ENCODE results near the gene LUC7L3.
"Not testable (repeated sequence)": the region's sequence is repeated elsewhere in the genome, so short reads cannot be mapped to it uniquely, and the experiment has no call there.

LUC7L3 gene

GRCh38 chr17:50719924-50720794 is 756 bp downstream of the LUC7L3 start:
- peak overlapping the region; percentile 94 to 100 (median 97) for H3K9ac ChIP-seq
- H3K4me1 ChIP-seq, result peaks cover 26 to 45% (median 32%) of the 10 kb centered on the region in 10 experiments
- peak overlapping the region; percentile 94 to 99 (median 97) for H3K27ac ChIP-seq
- peaks cover 0 to 34% (median 27%) of the 10 kb centered on the region in 11 experiments; a peak in 17 of 22 replicates for H3K36me3 ChIP-seq
- no peaks in the 10 kb centered on the region for H3K9me3 ChIP-seq (replicated peaks in 1 of 11)
- H3K27me3 ChIP-seq, result no peaks in the 10 kb centered on the region
- no peak for TF ChIP-seq Cebpa-rat (IDR thresholded peaks at IDR 0.05)
- H4K20me1 ChIP-seq, result peaks cover 50 to 56% (median 55%) of the 10 kb centered on the region in 11 experiments
- H3K4me3 ChIP-seq, result peak overlapping the region; percentile 77 to 99 (median 94)
- peak overlapping the region; percentile 75 to 99 (median 88) for H3K4me2 ChIP-seq

- H3K36me3 ChIP-seq, result peaks cover 4 to 47% (median 38%) of the 10 kb centered on the region in 11 experiments; a peak in 18 of 22 replicates
- no peaks in the 10 kb centered on the region for H3K9me3 ChIP-seq (replicated peaks in 1 of 11)
- H3K27ac ChIP-seq, result peak overlapping the region in 10 of 11 experiments; percentile 94 to 99 (median 97); a peak in 19 of 22 replicates
- TF ChIP-seq Cebpa-rat (IDR thresholded peaks at IDR 0.05), result no peak
- peak overlapping the region; percentile 75 to 99 (median 88) for H3K4me2 ChIP-seq
- peak overlapping the region; percentile 94 to 100 (median 97) for H3K9ac ChIP-seq
- peak overlapping the region; percentile 77 to 99 (median 94) for H3K4me3 ChIP-seq
- H3K27me3 ChIP-seq, result no peaks in the 10 kb centered on the region
- H3K4me1 ChIP-seq, result peaks cover 30 to 56% (median 36%) of the 10 kb centered on the region in 10 experiments
- peaks cover 63 to 69% (median 68%) of the 10 kb centered on the region in 11 experiments for H4K20me1 ChIP-seq
These were observed 2.0 kb downstream of the LUC7L3 start for GRCh38 chr17:50721194-50722010.

- H3K27me3 ChIP-seq, result no peaks in the 10 kb centered on the region
- peak overlapping the region in 4 of 10 experiments; percentile 92 to 95 (median 94); a peak in 4 of 20 replicates for H3K4me3 ChIP-seq
- H3K36me3 ChIP-seq, result peaks cover 4 to 54% (median 44%) of the 10 kb centered on the region in 11 experiments; a peak in 18 of 22 replicates
- peaks cover 76 to 82% (median 81%) of the 10 kb centered on the region in 11 experiments for H4K20me1 ChIP-seq
- no peaks in the 10 kb centered on the region for H3K9me3 ChIP-seq (replicated peaks in 1 of 11)
- no peak for TF ChIP-seq Cebpa-rat (IDR thresholded peaks at IDR 0.05)
- H3K9ac ChIP-seq, result peak overlapping the region in 8 of 11 experiments; percentile 3 to 96 (median 24); a peak in 8 of 22 replicates
- H3K4me1 ChIP-seq, result peaks cover 33 to 68% (median 44%) of the 10 kb centered on the region in 10 experiments
- H3K27ac ChIP-seq, result no peak overlapping the region
- H3K4me2 ChIP-seq, result peak overlapping the region; percentile 75 to 99 (median 88)
These were observed 3.3 kb downstream of the LUC7L3 start for GRCh38 chr17:50722746-50723145.

- peak overlapping the region in 3 of 11 experiments; percentile 7 to 87 (median 23); a peak in 4 of 22 replicates for H3K4me2 ChIP-seq
- peaks cover 4 to 64% (median 54%) of the 10 kb centered on the region in 11 experiments; a peak in 20 of 22 replicates for H3K36me3 ChIP-seq
- peaks cover 95 to 100% (median 100%) of the 10 kb centered on the region in 11 experiments for H4K20me1 ChIP-seq
These were observed 5.2 kb downstream of the LUC7L3 start for GRCh38 chr17:50724622-50725021.

GRCh38 chr17:50725769-50726655 is 6.6 kb downstream of the LUC7L3 start:
- peaks cover 4 to 66% (median 56%) of the 10 kb centered on the region in 11 experiments; a peak in 20 of 22 replicates for H3K36me3 ChIP-seq
- H3K4me3 ChIP-seq, result no peak overlapping the region
- TF ChIP-seq Cebpa-rat (IDR thresholded peaks at IDR 0.05), result no peak
- peak overlapping the region in 4 of 11 experiments; percentile 16 to 26 (median 21); a peak in 4 of 22 replicates for H3K4me2 ChIP-seq
- no peaks in the 10 kb centered on the region for H3K9me3 ChIP-seq (replicated peaks in 1 of 11)
- H4K20me1 ChIP-seq, result peaks cover 99 to 100% (median 100%) of the 10 kb centered on the region in 11 experiments
- H3K27ac ChIP-seq, result no peak overlapping the region
- H3K4me1 ChIP-seq, result peaks cover 37 to 89% (median 49%) of the 10 kb centered on the region in 10 experiments
- no peak overlapping the region for H3K9ac ChIP-seq
- no peaks in the 10 kb centered on the region for H3K27me3 ChIP-seq

More at GRCh38 chr17:50724622-50725021, 5.2 kb downstream of the LUC7L3 start:
- peaks cover 32 to 78% (median 46%) of the 10 kb centered on the region in 10 experiments for H3K4me1 ChIP-seq
- H3K4me3 ChIP-seq; H3K27me3 ChIP-seq; H3K27ac ChIP-seq; H3K9ac ChIP-seq; H3K9me3 ChIP-seq (replicated peaks in 1 of 11): not testable (repeated sequence)

- Histone ChIP-seq H3K4me3 (no peak overlapping the region), H3K27ac (no peak overlapping the region), H3K4me2 (peak overlapping the region in 1 of 11 experiments; percentile 33; a peak in 1 of 22 replicates), H4K20me1 (peaks cover 99 to 100% (median 100%) of the 10 kb centered on the region in 11 experiments), H3K9me3 (replicated peaks in 1 of 11) (no peaks in the 10 kb centered on the region), H3K36me3 (peaks cover 4 to 70% (median 59%) of the 10 kb centered on the region in 11 experiments; a peak in 21 of 22 replicates), H3K9ac (no peak overlapping the region), H3K27me3 (no peaks in the 10 kb centered on the region), H3K4me1 (peaks cover 20 to 88% (median 43%) of the 10 kb centered on the region in 10 experiments)
- TF ChIP-seq Cebpa-rat (IDR thresholded peaks at IDR 0.05), result no peak
These were observed 8.7 kb downstream of the LUC7L3 start for GRCh38 chr17:50728112-50728429.

- H3K27me3 ChIP-seq, result no peaks in the 10 kb centered on the region
- H3K4me1 ChIP-seq, result peaks cover 16 to 77% (median 41%) of the 10 kb centered on the region in 10 experiments
- H3K36me3 ChIP-seq, result peaks cover 4 to 64% (median 52%) of the 10 kb centered on the region in 11 experiments; a peak in 21 of 22 replicates
- peaks cover 99 to 100% (median 100%) of the 10 kb centered on the region in 11 experiments for H4K20me1 ChIP-seq
- no peak for TF ChIP-seq Cebpa-rat (IDR thresholded peaks at IDR 0.05)
- H3K27ac ChIP-seq, result no peak overlapping the region
- no peak overlapping the region for H3K4me3 ChIP-seq
- H3K4me2 ChIP-seq, result peak overlapping the region in 5 of 11 experiments; percentile 11 to 42 (median 31); a peak in 6 of 22 replicates
- H3K9ac ChIP-seq, result no peak overlapping the region
- no peaks in the 10 kb centered on the region for H3K9me3 ChIP-seq (replicated peaks in 1 of 11)
These were observed 9.7 kb downstream of the LUC7L3 start for GRCh38 chr17:50728881-50729765.

Data from BLaER1 treated with 17β-estradiol and CSF1 and Interleukin-3, amounts not matched to agents 10 nM and 100 nM (cell line).